Measurements from ENCODE around the gene DALRD3. TPM values are rescaled to one million over a fixed set of nuclear protein-coding genes. Genes with fewer than 3 reads are reported as not detected.

DALRD3 gene
- total and polyA plus RNA-seq, 4 donors = 7.9 to 10.6 (median 9.3) TPM

DNA sequence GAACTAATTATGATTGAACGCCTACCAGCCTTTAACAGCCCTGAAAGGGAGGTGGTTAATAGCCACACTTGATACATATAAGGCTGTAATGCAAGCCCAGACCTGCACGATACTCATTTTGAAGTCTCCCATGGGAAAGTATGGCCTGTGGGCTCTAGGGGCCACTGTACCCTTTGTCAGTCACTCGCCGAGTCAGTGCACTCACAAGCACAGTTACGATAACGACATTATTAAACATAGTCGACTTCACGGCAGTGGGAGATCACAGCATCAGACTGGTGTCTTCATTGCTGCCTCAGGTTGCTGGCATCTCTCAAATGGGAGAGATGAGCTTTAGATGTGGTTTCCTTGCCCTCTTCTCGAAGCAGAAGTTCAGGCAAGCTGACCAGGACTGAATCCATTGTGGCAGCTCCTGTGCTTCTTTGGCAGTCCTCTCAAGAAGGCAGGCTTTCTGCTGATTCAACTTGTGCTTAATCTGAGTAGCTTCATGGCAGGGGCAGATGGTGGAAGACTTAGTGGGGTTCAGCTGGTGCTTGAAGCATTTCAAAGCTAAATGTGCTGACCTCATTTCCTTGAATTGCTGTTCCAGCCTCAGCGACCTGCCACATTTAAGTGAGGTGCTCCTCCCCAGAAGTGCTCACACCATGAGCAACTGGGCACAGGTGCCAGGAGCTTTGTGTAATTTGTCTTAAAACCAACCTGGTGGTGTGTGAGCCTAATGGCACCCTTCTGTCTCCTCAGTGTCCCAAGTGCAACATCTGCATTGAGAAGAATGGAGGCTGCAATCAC, 44.1 kb downstream of the DALRD3 start:
- DNase-seq (ENCODE audit: low spot score) = no peak
- Histone ChIP-seq H3K27me3 (ENCODE audit: control insufficient read depth in 4 of 4, insufficient read depth in 4 of 4, low read length in 3 of 4) (no peaks in the 10 kb centered on the region), H3K27ac (ENCODE audit: low read depth in 1 of 2, low read length in 2 of 2) (no peak overlapping the region), H3K9me3 (ENCODE audit: control insufficient read depth in 4 of 4, low read length in 3 of 4) (no peaks in the 10 kb centered on the region), H3K4me1 (ENCODE audit: control insufficient read depth in 4 of 4, insufficient read depth in 4 of 4, low read length in 3 of 4) (no peaks in the 10 kb centered on the region), H3K9ac (ENCODE audit: low read depth in 1 of 2, low read length in 2 of 2) (no peak overlapping the region), H3K36me3 (ENCODE audit: control insufficient read depth in 4 of 4, insufficient read depth in 3 of 4, low read depth in 1 of 4, low read length in 3 of 4) (peaks cover 38 to 84% (median 67%) of the 10 kb centered on the region in 4 donors), H3K4me3 (ENCODE audit: low read depth in 1 of 3, low read length in 3 of 3) (no peak overlapping the region)
- 95% methylated on average over 10 of the region's 10 CpGs for WGBS
- TF ChIP-seq FOXA2 (IDR thresholded peaks at IDR 0.05) (no peak), FOXA1 (IDR thresholded peaks at IDR 0.05) (no peak), EGR1 (IDR thresholded peaks at IDR 0.05; ENCODE audit: low read depth in 2 of 2) (no peak), GABPA (IDR thresholded peaks at IDR 0.05 in 1 of 2, conservative IDR thresholded peaks at IDR 0.05 in 1 of 2) (no peak), JUND (IDR thresholded peaks at IDR 0.05) (no peak), SP1 (IDR thresholded peaks at IDR 0.05) (no peak), RAD21 (IDR thresholded peaks at IDR 0.05) (no peak), NR2F2 (IDR thresholded peaks at IDR 0.05) (no peak), YY1 (IDR thresholded peaks at IDR 0.05) (no peak), RXRA (IDR thresholded peaks at IDR 0.05) (no peak), TAF1 (conservative IDR thresholded peaks at IDR 0.05) (no peak), HNF4G (IDR thresholded peaks at IDR 0.05) (no peak), HNF4A (conservative IDR thresholded peaks at IDR 0.05) (no peak)
- TF ChIP-seq, protein P1, sequence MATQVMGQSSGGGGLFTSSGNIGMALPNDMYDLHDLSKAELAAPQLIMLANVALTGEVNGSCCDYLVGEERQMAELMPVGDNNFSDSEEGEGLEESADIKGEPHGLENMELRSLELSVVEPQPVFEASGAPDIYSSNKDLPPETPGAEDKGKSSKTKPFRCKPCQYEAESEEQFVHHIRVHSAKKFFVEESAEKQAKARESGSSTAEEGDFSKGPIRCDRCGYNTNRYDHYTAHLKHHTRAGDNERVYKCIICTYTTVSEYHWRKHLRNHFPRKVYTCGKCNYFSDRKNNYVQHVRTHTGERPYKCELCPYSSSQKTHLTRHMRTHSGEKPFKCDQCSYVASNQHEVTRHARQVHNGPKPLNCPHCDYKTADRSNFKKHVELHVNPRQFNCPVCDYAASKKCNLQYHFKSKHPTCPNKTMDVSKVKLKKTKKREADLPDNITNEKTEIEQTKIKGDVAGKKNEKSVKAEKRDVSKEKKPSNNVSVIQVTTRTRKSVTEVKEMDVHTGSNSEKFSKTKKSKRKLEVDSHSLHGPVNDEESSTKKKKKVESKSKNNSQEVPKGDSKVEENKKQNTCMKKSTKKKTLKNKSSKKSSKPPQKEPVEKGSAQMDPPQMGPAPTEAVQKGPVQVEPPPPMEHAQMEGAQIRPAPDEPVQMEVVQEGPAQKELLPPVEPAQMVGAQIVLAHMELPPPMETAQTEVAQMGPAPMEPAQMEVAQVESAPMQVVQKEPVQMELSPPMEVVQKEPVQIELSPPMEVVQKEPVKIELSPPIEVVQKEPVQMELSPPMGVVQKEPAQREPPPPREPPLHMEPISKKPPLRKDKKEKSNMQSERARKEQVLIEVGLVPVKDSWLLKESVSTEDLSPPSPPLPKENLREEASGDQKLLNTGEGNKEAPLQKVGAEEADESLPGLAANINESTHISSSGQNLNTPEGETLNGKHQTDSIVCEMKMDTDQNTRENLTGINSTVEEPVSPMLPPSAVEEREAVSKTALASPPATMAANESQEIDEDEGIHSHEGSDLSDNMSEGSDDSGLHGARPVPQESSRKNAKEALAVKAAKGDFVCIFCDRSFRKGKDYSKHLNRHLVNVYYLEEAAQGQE (IDR thresholded peaks at IDR 0.05) = no peak
- TF ChIP-seq, protein P2, sequence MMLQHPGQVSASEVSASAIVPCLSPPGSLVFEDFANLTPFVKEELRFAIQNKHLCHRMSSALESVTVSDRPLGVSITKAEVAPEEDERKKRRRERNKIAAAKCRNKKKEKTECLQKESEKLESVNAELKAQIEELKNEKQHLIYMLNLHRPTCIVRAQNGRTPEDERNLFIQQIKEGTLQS (IDR thresholded peaks at IDR 0.05) = no peak
- TF ChIP-seq, protein P3, sequence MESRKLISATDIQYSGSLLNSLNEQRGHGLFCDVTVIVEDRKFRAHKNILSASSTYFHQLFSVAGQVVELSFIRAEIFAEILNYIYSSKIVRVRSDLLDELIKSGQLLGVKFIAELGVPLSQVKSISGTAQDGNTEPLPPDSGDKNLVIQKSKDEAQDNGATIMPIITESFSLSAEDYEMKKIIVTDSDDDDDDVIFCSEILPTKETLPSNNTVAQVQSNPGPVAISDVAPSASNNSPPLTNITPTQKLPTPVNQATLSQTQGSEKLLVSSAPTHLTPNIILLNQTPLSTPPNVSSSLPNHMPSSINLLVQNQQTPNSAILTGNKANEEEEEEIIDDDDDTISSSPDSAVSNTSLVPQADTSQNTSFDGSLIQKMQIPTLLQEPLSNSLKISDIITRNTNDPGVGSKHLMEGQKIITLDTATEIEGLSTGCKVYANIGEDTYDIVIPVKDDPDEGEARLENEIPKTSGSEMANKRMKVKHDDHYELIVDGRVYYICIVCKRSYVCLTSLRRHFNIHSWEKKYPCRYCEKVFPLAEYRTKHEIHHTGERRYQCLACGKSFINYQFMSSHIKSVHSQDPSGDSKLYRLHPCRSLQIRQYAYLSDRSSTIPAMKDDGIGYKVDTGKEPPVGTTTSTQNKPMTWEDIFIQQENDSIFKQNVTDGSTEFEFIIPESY (IDR thresholded peaks at IDR 0.05) = no peak
- TF ChIP-seq, protein P4, sequence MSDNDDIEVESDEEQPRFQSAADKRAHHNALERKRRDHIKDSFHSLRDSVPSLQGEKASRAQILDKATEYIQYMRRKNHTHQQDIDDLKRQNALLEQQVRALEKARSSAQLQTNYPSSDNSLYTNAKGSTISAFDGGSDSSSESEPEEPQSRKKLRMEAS (IDR thresholded peaks at IDR 0.05) = no peak
- TF ChIP-seq, protein P5, sequence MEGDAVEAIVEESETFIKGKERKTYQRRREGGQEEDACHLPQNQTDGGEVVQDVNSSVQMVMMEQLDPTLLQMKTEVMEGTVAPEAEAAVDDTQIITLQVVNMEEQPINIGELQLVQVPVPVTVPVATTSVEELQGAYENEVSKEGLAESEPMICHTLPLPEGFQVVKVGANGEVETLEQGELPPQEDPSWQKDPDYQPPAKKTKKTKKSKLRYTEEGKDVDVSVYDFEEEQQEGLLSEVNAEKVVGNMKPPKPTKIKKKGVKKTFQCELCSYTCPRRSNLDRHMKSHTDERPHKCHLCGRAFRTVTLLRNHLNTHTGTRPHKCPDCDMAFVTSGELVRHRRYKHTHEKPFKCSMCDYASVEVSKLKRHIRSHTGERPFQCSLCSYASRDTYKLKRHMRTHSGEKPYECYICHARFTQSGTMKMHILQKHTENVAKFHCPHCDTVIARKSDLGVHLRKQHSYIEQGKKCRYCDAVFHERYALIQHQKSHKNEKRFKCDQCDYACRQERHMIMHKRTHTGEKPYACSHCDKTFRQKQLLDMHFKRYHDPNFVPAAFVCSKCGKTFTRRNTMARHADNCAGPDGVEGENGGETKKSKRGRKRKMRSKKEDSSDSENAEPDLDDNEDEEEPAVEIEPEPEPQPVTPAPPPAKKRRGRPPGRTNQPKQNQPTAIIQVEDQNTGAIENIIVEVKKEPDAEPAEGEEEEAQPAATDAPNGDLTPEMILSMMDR (IDR thresholded peaks at IDR 0.05; ENCODE audit: low read depth, low read length, missing input control) = no peak

Measured in liver (tissue), 9 donors.